Stimulated activated CD8-positive, alpha-beta memory T cell treated with anti-CD3 and anti-CD28 coated beads, Interleukin-4, amount 100 ng/mL, for 24 hours (primary cell): ENCODE results near the gene CCR9.

Experiments used
- DNase-seq: peaks from one replicate; pipeline ENCODE4 v3.0.0-alpha.2; 2020; ENCODE audit warnings: low read depth

CCR9 gene

GRCh38 chr3:45872569-45872968 lies 13.8 kb upstream of the CCR9 start:
- DNase-seq, result no peak

GRCh38 chr3:45873036-45873435 lies 13.3 kb upstream of the CCR9 start:
- DNase-seq, result no peak

GRCh38 chr3:45873638-45874037 lies 12.7 kb upstream of the CCR9 start:
- no peak for DNase-seq

GRCh38 chr3:45874677-45875346 lies 11.5 kb upstream of the CCR9 start:
- no peak for DNase-seq

GRCh38 chr3:45878124-45878523 lies 8.2 kb upstream of the CCR9 start:
- no peak for DNase-seq

- DNase-seq, result no peak
Measured at GRCh38 chr3:45880725-45881077, 5.6 kb upstream of the CCR9 start.

GRCh38 chr3:45881078-45882022 lies 5.0 kb upstream of the CCR9 start:
- peak; percentile 35 for DNase-seq

GRCh38 chr3:45884368-45885201 lies 1.8 kb upstream of the CCR9 start:
- DNase-seq, result no peak

- DNase-seq, result no peak
Measured at GRCh38 chr3:45887285-45887684, 942 bp downstream of the CCR9 start.

GRCh38 chr3:45887759-45888511 lies 1.6 kb downstream of the CCR9 start:
- no peak for DNase-seq

GRCh38 chr3:45889337-45889736 lies 3.0 kb downstream of the CCR9 start:
- DNase-seq, result no peak

- DNase-seq, result no peak
Measured at GRCh38 chr3:45890405-45890804, 4.1 kb downstream of the CCR9 start.

- no peak for DNase-seq
Measured at GRCh38 chr3:45892161-45892560, 5.8 kb downstream of the CCR9 start.

GRCh38 chr3:45894015-45894414 lies 7.7 kb downstream of the CCR9 start:
- DNase-seq, result no peak

GRCh38 chr3:45895686-45896468 lies 9.5 kb downstream of the CCR9 start:
- DNase-seq, result no peak

GRCh38 chr3:45896956-45897355 lies 10.6 kb downstream of the CCR9 start:
- DNase-seq, result no peak

GRCh38 chr3:45904931-45905330 lies 18.6 kb downstream of the CCR9 start:
- no peak for DNase-seq

GRCh38 chr3:45905755-45906154 lies 19.4 kb downstream of the CCR9 start:
- no peak for DNase-seq

GRCh38 chr3:45906681-45907407 lies 20.5 kb downstream of the CCR9 start:
- DNase-seq, result no peak
